Immature natural killer cell (primary cell): ENCODE measurements around the gene SEPTIN10. TPM values are rescaled to one million over a fixed set of nuclear protein-coding genes. Genes with fewer than 3 reads are reported as not detected.
"Not testable (repeated sequence)": the region's sequence is repeated elsewhere in the genome, so short reads cannot be mapped to it uniquely, and the experiment has no call there.

Experiments
- DNase-seq, 3 donors: peaks; one replicate each; pipeline ENCODE4 v3.0.0; 2022; ENCODE audit warnings: mixed read lengths in 1 of 3
- H3K27ac Mint-ChIP-seq, 6 donors: one replicate each; pipeline ENCODE4 v1.8.0; 2020; ENCODE audit warnings: mixed read lengths in 6 of 6, mild to moderate bottlenecking in 5 of 6, inconsistent platforms in 4 of 6, moderate library complexity in 3 of 6
- H3K27me3 Mint-ChIP-seq, 3 donors: one replicate each; pipeline ENCODE4 v1.8.0; 2020 to 2021; ENCODE audit warnings: low read depth in 3 of 3, mild to moderate bottlenecking in 3 of 3, mixed read lengths in 3 of 3, moderate library complexity in 3 of 3, inconsistent platforms in 1 of 3
- H3K36me3 Mint-ChIP-seq, 3 donors: one replicate each; pipeline ENCODE4 v1.8.0; 2020; ENCODE audit warnings: mixed read lengths in 3 of 3, inconsistent platforms in 2 of 3, mild to moderate bottlenecking in 2 of 3
- H3K4me1 Mint-ChIP-seq, 2 donors: one replicate each; pipeline ENCODE4 v1.8.0; 2020; ENCODE audit warnings: inconsistent platforms in 2 of 2, mild to moderate bottlenecking in 2 of 2, mixed read lengths in 2 of 2, moderate library complexity in 1 of 2
- H3K4me3 Mint-ChIP-seq, 5 donors: one replicate each; pipeline ENCODE4 v1.8.0; 2020; ENCODE audit warnings: mild to moderate bottlenecking in 5 of 5, mixed read lengths in 5 of 5, inconsistent platforms in 3 of 5, moderate library complexity in 3 of 5
- H3K9me3 Mint-ChIP-seq, 6 donors: one replicate each; pipeline ENCODE4 v1.8.0; 2020; ENCODE audit warnings: mild to moderate bottlenecking in 6 of 6, mixed read lengths in 6 of 6, inconsistent platforms in 4 of 6, moderate library complexity in 3 of 6
- polyA plus RNA-seq, 3 donors: library from polyadenylated mRNA; unstranded; fragments of 300-500 nt; fragmentation: Illumina TruSeq; gene quantifications; one replicate each; pipeline ENCODE4 v1.2.3, GENCODE V29; 2021

Gene SEPTIN10
- polyA plus RNA-seq, 3 donors from 2014 or later: not detected

DNA sequence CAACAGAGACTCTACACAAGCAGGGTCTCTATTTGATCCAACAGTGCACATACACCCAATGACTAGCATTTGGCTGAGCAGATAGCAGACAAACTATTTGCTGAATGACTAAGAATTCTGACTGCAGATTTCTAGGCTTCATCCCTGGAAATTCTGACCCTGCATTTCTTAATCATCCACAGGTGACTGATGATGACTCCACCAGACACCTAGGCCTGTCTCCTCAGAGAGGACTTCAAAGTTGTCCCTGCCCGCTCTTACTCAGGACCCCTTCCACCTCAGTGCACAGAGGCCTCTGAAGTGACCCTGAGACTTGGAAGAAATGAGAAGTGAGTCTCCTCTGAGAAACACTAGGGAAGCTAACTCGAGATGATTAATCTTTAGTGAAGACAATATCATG lies 51.3 kb downstream of the SEPTIN10 start:
- no peak overlapping the region for H3K27ac Mint-ChIP-seq

DNA sequence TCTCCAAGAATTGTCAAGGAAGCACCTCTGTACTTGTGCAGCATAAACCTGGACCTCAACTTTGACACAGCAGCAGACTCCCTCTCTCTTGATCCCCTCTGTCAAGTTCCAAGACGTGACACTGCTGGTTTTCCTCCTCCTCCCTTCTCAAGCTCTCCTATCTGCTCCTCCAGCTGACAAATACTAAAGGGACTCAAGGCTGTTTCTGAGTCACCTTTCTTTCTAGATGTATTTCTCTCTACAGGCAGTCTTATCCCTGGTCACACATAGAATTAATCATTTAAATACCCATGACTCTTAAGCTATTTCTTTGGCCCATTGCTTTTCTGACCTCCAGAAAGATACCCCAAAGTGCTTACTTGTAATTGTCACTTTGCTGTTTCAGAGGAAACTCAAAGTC lies 53.5 kb downstream of the SEPTIN10 start:
- Mint-ChIP-seq H3K27ac (no peak overlapping the region), H3K36me3 (no peaks in the 10 kb centered on the region), H3K4me3 (no peak overlapping the region), H3K9me3 (no peaks in the 10 kb centered on the region), H3K27me3 (peaks cover 1 to 12% (median 8%) of the 10 kb centered on the region in 3 donors), H3K4me1 (no peaks in the 10 kb centered on the region)
- no peak for DNase-seq

More for the DNA sequence above, 51.3 kb downstream of the SEPTIN10 start:
- Mint-ChIP-seq H3K9me3 (no peaks in the 10 kb centered on the region), H3K27me3 (peaks cover 1 to 10% (median 8%) of the 10 kb centered on the region in 3 donors), H3K36me3 (no peaks in the 10 kb centered on the region), H3K4me3 (no peak overlapping the region), H3K4me1 (no peaks in the 10 kb centered on the region)
- no peak for DNase-seq

- no peak overlapping the region for H3K4me3 Mint-ChIP-seq
- peaks cover 1 to 16% (median 4%) of the 10 kb centered on the region in 3 donors for H3K27me3 Mint-ChIP-seq
- no peak for DNase-seq
- H3K27ac Mint-ChIP-seq: no peak overlapping the region
- no peaks in the 10 kb centered on the region for H3K4me1 Mint-ChIP-seq
- H3K9me3 Mint-ChIP-seq: no peaks in the 10 kb centered on the region
- H3K36me3 Mint-ChIP-seq: no peaks in the 10 kb centered on the region
Observed at GRCh38 chr2:109558076-109558882, 55.5 kb downstream of the SEPTIN10 start.

- no peak for DNase-seq
- H3K36me3 Mint-ChIP-seq: no peaks in the 10 kb centered on the region
- no peak overlapping the region for H3K27ac Mint-ChIP-seq
- no peaks in the 10 kb centered on the region for H3K9me3 Mint-ChIP-seq
- H3K27me3 Mint-ChIP-seq: peaks cover 0 to 19% (median 6%) of the 10 kb centered on the region in 3 donors
- H3K4me1 Mint-ChIP-seq: no peaks in the 10 kb centered on the region
- H3K4me3 Mint-ChIP-seq: no peak overlapping the region
Observed at GRCh38 chr2:109557309-109557708, 56.5 kb downstream of the SEPTIN10 start.

DNA sequence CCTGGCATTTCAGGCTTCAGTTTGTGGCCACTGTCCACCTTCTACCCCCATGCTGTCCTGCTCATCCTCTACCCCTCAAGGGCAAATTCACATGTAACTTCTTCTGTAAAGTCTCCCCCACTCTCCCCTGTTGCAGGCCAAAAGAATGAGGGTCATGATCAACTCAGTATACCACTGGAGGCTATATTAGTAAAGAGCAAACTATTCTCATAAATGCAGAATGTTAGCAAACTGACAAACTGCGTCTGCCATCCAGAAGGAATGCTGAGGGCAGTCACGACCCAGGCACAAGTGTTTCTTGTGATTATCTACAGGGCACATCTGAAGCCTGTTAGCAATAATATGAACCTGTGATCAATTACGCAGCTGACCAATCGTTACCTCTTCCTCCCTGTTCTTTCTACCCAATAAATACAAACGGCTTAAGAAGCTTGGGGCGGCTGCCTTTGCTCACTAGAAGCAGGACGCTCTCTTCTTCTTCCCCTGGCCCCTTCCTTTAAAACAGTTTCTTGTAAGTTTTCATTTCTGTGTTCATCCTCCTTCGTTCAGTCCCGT lies 58.3 kb downstream of the SEPTIN10 start:
- Mint-ChIP-seq H3K4me3 (no peak overlapping the region), H3K9me3 (no peaks in the 10 kb centered on the region), H3K27ac (no peak overlapping the region), H3K4me1 (no peaks in the 10 kb centered on the region), H3K27me3 (peaks cover 0 to 14% (median 7%) of the 10 kb centered on the region in 3 donors), H3K36me3 (no peaks in the 10 kb centered on the region)
- no peak for DNase-seq

DNA sequence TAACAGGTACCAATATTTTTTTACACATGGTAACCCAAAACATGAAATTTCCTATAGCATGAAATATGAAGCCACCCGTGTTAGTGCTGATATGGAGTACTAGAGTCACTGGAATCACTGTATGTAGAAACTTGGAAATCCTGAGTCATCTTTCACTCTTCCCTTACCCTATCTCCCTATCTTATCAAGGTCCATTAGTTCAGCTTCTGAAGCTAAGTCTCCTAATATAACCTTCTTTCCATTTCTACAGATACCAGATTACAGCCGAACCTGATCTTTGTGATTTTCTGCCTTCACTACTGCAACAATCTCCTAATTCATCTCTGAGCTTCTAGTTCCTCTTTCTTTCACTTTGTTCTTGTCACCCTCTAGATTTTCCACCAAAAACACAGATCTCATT lies 59.0 kb downstream of the SEPTIN10 start:
- Mint-ChIP-seq H3K4me1 (no peaks in the 10 kb centered on the region), H3K36me3 (no peaks in the 10 kb centered on the region), H3K9me3 (no peaks in the 10 kb centered on the region), H3K27me3 (peaks cover 0 to 14% (median 5%) of the 10 kb centered on the region in 3 donors), H3K27ac (no peak overlapping the region), H3K4me3 (no peak overlapping the region)
- DNase-seq: no peak

- no peaks in the 10 kb centered on the region for H3K4me1 Mint-ChIP-seq
- H3K4me3 Mint-ChIP-seq: no peak overlapping the region
- peaks cover 4 to 7% (median 7%) of the 10 kb centered on the region in 3 donors for H3K27me3 Mint-ChIP-seq
- H3K36me3 Mint-ChIP-seq: no peaks in the 10 kb centered on the region
- no peak overlapping the region for H3K27ac Mint-ChIP-seq
- H3K9me3 Mint-ChIP-seq: no peaks in the 10 kb centered on the region
- no peak for DNase-seq
Observed at GRCh38 chr2:109549016-109549590, 64.7 kb downstream of the SEPTIN10 start.

- no peak for DNase-seq
- peaks cover 4 to 5% (median 4%) of the 10 kb centered on the region in 3 donors for H3K27me3 Mint-ChIP-seq
- no peak overlapping the region for H3K27ac Mint-ChIP-seq
- H3K9me3 Mint-ChIP-seq: no peaks in the 10 kb centered on the region
- H3K4me3 Mint-ChIP-seq: no peak overlapping the region
- H3K4me1 Mint-ChIP-seq: no peaks in the 10 kb centered on the region
- H3K36me3 Mint-ChIP-seq: no peaks in the 10 kb centered on the region
Observed at GRCh38 chr2:109547280-109547679, 66.5 kb downstream of the SEPTIN10 start.

GRCh38 chr2:109545828-109546713 lies 67.7 kb downstream of the SEPTIN10 start:
- no peak overlapping the region for H3K27ac Mint-ChIP-seq
- H3K4me1 Mint-ChIP-seq: no peaks in the 10 kb centered on the region
- H3K27me3 Mint-ChIP-seq: peaks cover 4 to 5% (median 4%) of the 10 kb centered on the region in 3 donors

GRCh38 chr2:109542384-109542783 lies 71.4 kb downstream of the SEPTIN10 start:
- Mint-ChIP-seq H3K36me3 (no peaks in the 10 kb centered on the region), H3K4me1 (no peaks in the 10 kb centered on the region), H3K27ac (no peak overlapping the region), H3K4me3 (no peak overlapping the region), H3K27me3 (peaks cover under 1 to 5% (median 4%) of the 10 kb centered on the region in 3 donors), H3K9me3 (no peaks in the 10 kb centered on the region)
- no peak for DNase-seq

More at GRCh38 chr2:109545828-109546713, 67.7 kb downstream of the SEPTIN10 start:
- no peaks in the 10 kb centered on the region for H3K9me3 Mint-ChIP-seq
- H3K4me3 Mint-ChIP-seq: no peak overlapping the region
- peak; percentile 14 to 21 (median 20) for DNase-seq
- H3K36me3 Mint-ChIP-seq: no peaks in the 10 kb centered on the region

DNA sequence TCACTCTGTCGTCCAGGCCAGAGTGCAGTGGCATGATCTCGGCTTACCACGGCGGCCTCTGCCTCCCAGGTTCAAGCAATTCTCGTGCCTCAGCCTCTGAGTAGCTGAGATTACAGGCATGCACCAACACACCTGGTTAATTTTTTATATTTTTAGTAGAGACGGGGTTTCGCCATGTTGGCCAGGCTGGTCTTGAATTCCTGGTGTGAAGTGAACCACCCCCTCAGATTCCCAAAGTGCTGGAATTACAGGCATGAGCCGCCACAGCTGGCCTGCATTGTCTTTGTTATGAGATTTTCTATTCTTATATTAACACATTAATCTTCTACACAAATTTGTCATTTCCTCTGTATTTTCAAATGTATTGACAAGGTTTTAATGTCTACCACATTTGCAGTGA lies 75.2 kb downstream of the SEPTIN10 start:
- H3K9me3 Mint-ChIP-seq: no peaks in the 10 kb centered on the region
- no peak overlapping the region for H3K27ac Mint-ChIP-seq
- peaks cover 3 to 10% (median 7%) of the 10 kb centered on the region in 3 donors for H3K27me3 Mint-ChIP-seq
- H3K4me3 Mint-ChIP-seq: no peak overlapping the region
- no peaks in the 10 kb centered on the region for H3K4me1 Mint-ChIP-seq
- no peaks in the 10 kb centered on the region for H3K36me3 Mint-ChIP-seq
- DNase-seq: no peak

DNA sequence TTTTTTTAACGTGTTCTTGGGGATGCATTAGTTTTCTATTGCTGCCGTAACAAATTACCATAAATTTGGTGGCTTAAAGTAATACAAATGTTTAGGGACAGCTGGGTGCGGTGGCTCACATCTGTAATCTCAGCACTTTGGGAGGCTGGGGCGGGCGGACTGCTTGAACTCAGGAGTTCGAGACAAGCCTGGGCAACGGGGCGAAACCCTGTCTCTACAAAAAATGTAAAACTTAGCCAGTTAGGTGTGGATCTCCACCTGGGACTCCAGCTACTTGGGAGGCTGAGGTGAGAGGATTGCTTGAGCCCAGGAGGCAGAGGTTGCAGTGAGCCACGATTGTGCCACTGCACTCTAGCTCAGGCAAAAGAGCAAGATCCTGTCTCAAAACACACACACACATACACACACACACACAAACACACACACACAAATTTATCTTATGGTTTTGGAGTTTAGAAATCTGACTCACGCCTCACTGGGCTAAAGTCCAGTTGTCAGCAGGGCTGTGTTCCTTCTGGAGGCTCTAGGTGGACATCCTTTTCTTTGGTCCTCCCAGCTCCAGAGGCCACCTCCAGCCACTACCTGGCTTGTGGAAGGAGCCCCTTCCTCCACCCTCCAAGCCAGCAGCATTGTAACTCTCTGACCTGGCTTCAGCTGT lies 76.1 kb downstream of the SEPTIN10 start:
- no peak for DNase-seq
- Mint-ChIP-seq H3K9me3 (no peaks in the 10 kb centered on the region), H3K4me1 (no peaks in the 10 kb centered on the region), H3K36me3 (no peaks in the 10 kb centered on the region), H3K27ac (no peak overlapping the region), H3K4me3 (no peak overlapping the region), H3K27me3 (peaks cover 3 to 10% (median 9%) of the 10 kb centered on the region in 3 donors)

DNA sequence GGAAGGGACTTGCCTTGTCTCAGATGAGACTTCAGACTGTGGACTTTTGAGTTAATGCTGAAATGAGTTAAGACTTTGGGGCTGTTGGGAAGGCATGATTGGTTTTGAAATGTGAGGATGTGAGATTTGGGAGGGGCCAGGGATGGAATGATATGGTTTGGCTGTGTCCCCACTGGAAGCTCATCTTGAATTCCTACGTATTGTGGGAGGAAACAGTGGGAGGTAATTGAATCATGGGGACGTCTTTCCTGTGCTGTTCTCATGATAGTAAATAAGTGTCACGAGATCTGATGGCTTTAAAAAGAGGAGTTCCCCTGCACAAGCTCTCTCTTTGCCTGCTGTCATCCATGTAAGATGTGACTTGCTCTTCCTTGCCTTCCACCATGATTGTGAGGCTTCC lies 77.2 kb downstream of the SEPTIN10 start:
- not testable (repeated sequence) for H3K4me1 Mint-ChIP-seq, H3K4me3 Mint-ChIP-seq, H3K9me3 Mint-ChIP-seq, H3K27ac Mint-ChIP-seq, H3K36me3 Mint-ChIP-seq, DNase-seq
- H3K27me3 Mint-ChIP-seq: peaks cover 3 to 10% (median 9%) of the 10 kb centered on the region in 3 donors
